ENCODE data around the gene CYFIP1.

Gene CYFIP1

GRCh38 chr15:22952796-22953579 lies 27.2 kb downstream of the CYFIP1 start:
- no peaks in the 10 kb centered on the region for H4K20me1 ChIP-seq (ENCODE audit: insufficient read depth, low read length)
- H3K4me1 ChIP-seq (ENCODE audit: low read length), result peaks cover 9% of the 10 kb centered on the region
- no peak overlapping the region for H3K4me2 ChIP-seq (ENCODE audit: low read length)

GRCh38 chr15:22951381-22952280 lies 28.5 kb downstream of the CYFIP1 start:
- Histone ChIP-seq H3K27ac (ENCODE audit: low read length) (no peak overlapping the region), H3K9me3 (ENCODE audit: insufficient read depth, low read length) (no peaks in the 10 kb centered on the region), H3K79me2 (ENCODE audit: low read length) (no peaks in the 10 kb centered on the region), H2AFZ (ENCODE audit: low read depth, low read length) (no peak overlapping the region), H3K4me2 (ENCODE audit: low read length) (no peak overlapping the region), H4K20me1 (ENCODE audit: insufficient read depth, low read length) (no peaks in the 10 kb centered on the region), H3K4me1 (ENCODE audit: low read length) (peaks cover 9% of the 10 kb centered on the region), H3K4me3 (ENCODE audit: low read length) (no peak overlapping the region), H3K36me3 (replicated peaks; ENCODE audit: low read depth, low read length) (no peaks in the 10 kb centered on the region), H3K9ac (ENCODE audit: low read length) (no peak overlapping the region), H3K27me3 (ENCODE audit: low read depth, low read length) (no peaks in the 10 kb centered on the region)
- TF ChIP-seq CTCF (IDR thresholded peaks at IDR 0.05; ENCODE audit: low read depth, low read length), result no peak
- TF ChIP-seq EZH2phosphoT487 (IDR thresholded peaks at IDR 0.05; ENCODE audit: low read depth), result no peak

More at GRCh38 chr15:22952796-22953579, 27.2 kb downstream of the CYFIP1 start:
- no peaks in the 10 kb centered on the region for H3K36me3 ChIP-seq (replicated peaks; ENCODE audit: low read depth, low read length)
- H3K27ac ChIP-seq (ENCODE audit: low read length), result no peak overlapping the region
- TF ChIP-seq CTCF (IDR thresholded peaks at IDR 0.05; ENCODE audit: low read depth, low read length) (no peak), EZH2phosphoT487 (IDR thresholded peaks at IDR 0.05; ENCODE audit: low read depth) (no peak)
- H3K27me3 ChIP-seq (ENCODE audit: low read depth, low read length), result no peaks in the 10 kb centered on the region
- no peaks in the 10 kb centered on the region for H3K9me3 ChIP-seq (ENCODE audit: insufficient read depth, low read length)
- H3K9ac ChIP-seq (ENCODE audit: low read length), result no peak overlapping the region
- no peak overlapping the region for H3K4me3 ChIP-seq (ENCODE audit: low read length)
- no peaks in the 10 kb centered on the region for H3K79me2 ChIP-seq (ENCODE audit: low read length)
- H2AFZ ChIP-seq (ENCODE audit: low read depth, low read length), result no peak overlapping the region

- Histone ChIP-seq H3K4me2 (ENCODE audit: low read length) (no peak overlapping the region), H3K9ac (ENCODE audit: low read length) (no peak overlapping the region), H3K4me3 (ENCODE audit: low read length) (no peak overlapping the region), H3K79me2 (ENCODE audit: low read length) (no peaks in the 10 kb centered on the region), H3K36me3 (replicated peaks; ENCODE audit: low read depth, low read length) (no peaks in the 10 kb centered on the region), H3K4me1 (ENCODE audit: low read length) (peaks cover 9% of the 10 kb centered on the region), H4K20me1 (ENCODE audit: insufficient read depth, low read length) (no peaks in the 10 kb centered on the region), H3K9me3 (ENCODE audit: insufficient read depth, low read length) (no peaks in the 10 kb centered on the region), H2AFZ (ENCODE audit: low read depth, low read length) (no peak overlapping the region), H3K27me3 (ENCODE audit: low read depth, low read length) (no peaks in the 10 kb centered on the region), H3K27ac (ENCODE audit: low read length) (no peak overlapping the region)
- TF ChIP-seq CTCF (IDR thresholded peaks at IDR 0.05; ENCODE audit: low read depth, low read length) (no peak), EZH2phosphoT487 (IDR thresholded peaks at IDR 0.05; ENCODE audit: low read depth) (no peak)
These were observed 29.2 kb downstream of the CYFIP1 start for GRCh38 chr15:22951031-22951380.
